Suprapubic skin (tissue), 4 donors: Measurements from ENCODE around the gene KCNK13.

Experiments used
- CTCF ChIP-seq, 2 donors: fragments of 200-600 bp in 1 of 2; fragments of 450-650 bp in 1 of 2; sonication (generic) in 1 of 2; IDR thresholded peaks; one replicate each; pipeline ENCODE4 v1.5.1; 2016 to 2019; ENCODE audit warnings: antibody characterized with exemption in 2 of 2, mild to moderate bottlenecking in 1 of 2, moderate library complexity in 1 of 2
- EP300 ChIP-seq: sonication (generic); formaldehyde crosslinking; IDR thresholded peaks from one replicate; pipeline ENCODE4 v1.6.1; 2017; ENCODE audit warnings: antibody characterized with exemption
- POLR2AphosphoS5 ChIP-seq, 3 donors: sonication (generic); formaldehyde crosslinking; IDR thresholded peaks; one replicate each; pipeline ENCODE4 v1.6.1; 2017; ENCODE audit warnings: antibody characterized with exemption in 3 of 3

- TF ChIP-seq POLR2AphosphoS5 (IDR thresholded peaks at IDR 0.05) (no peak), EP300 (no peak), CTCF (IDR thresholded peaks at IDR 0.05) (no peak)
Observed at GRCh38 chr14:90105756-90106155, 44.0 kb downstream of the KCNK13 start.
